GM21526 (cell line): ENCODE measurements around the gene EFEMP2.
A peak's percentile ranks its signal among the peaks of the same experiment; 100 is the strongest.

Experiments used
- ATAC-seq: cut with Tn5 transposase; IDR thresholded peaks from one replicate; pipeline ENCODE4 v1.9.1; 2021; ENCODE audit warnings: moderate library complexity; ENCODE audit not compliant: unreplicated experiment, low FRiP score

Gene EFEMP2

DNA sequence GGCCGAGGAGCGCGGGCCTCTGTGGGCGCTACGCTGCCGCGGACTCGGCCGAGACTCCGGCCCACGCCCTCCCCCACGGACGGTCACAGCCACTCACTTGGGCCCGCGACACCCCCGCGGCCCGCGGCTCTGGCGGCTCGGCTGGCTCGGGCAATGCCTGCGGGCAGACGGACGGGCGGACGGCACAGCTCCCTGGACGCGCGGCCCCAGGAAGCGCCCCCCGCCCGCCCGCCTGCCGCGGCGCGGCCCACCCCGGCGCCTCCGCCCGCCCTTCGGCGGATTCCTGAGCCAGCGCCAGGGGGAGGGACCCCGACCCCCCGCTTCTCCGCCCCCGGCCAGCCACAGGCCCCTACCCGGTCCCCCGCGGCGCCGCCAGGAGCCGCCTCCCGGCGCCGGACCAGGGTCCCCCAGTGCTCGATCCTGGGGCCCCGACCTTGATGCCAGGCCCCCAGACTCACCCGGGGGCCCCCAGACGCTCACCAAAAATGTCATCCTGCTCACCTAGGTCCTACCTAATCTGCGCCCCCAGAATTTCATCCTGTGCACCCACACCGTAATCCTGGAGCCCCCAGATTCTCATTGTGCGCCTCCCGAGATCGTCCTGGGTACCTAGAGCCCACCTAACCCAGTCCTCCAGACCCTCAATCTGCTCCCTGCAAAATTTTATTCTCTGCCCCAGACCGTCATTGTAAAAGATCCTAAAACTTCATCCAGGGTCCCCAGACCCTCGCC is at the start of gene EFEMP2:
Gene EFEMP2, minus strand, starts transcription at position 215 of the 732 bp plus-strand sequence. CDS start 446 bp downstream, outside the sequence.
- ATAC-seq = no peak

DNA sequence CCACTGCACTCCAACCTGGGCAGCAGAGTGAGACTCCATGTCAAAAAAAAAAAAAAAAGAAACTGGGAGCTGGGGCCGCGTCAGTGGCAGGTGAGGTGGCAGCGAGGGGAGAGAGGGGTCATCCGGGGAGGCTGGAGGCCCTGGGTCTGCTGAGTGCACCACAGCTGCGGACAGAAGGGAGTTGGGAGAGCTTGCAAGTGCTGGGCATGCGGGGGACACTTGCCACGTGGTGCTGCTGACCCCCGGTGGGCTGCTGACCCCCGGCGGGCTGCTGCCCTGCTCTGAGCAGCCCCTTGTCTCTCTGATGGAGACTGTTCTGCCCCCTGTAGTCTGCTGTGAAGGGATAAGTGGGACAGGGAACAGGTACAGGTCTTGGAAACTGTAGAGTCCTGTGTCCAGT is 49.3 kb upstream of the EFEMP2 start:
- ATAC-seq = no peak

GRCh38 chr11:65921033-65921555 is 48.5 kb upstream of the EFEMP2 start:
- no peak for ATAC-seq

- ATAC-seq = no peak
Measured at GRCh38 chr11:65920372-65920802, 47.8 kb upstream of the EFEMP2 start.

- peak; percentile 40 for ATAC-seq
Measured at GRCh38 chr11:65919573-65920371, 47.2 kb upstream of the EFEMP2 start.

GRCh38 chr11:65919141-65919572 is 46.6 kb upstream of the EFEMP2 start, which contains the start of gene DRAP1:
Gene DRAP1, plus strand, starts transcription at chr11:65919426. Its CDS starts 76 bp downstream, at chr11:65919502.
- ATAC-seq = peak; percentile 74

DNA sequence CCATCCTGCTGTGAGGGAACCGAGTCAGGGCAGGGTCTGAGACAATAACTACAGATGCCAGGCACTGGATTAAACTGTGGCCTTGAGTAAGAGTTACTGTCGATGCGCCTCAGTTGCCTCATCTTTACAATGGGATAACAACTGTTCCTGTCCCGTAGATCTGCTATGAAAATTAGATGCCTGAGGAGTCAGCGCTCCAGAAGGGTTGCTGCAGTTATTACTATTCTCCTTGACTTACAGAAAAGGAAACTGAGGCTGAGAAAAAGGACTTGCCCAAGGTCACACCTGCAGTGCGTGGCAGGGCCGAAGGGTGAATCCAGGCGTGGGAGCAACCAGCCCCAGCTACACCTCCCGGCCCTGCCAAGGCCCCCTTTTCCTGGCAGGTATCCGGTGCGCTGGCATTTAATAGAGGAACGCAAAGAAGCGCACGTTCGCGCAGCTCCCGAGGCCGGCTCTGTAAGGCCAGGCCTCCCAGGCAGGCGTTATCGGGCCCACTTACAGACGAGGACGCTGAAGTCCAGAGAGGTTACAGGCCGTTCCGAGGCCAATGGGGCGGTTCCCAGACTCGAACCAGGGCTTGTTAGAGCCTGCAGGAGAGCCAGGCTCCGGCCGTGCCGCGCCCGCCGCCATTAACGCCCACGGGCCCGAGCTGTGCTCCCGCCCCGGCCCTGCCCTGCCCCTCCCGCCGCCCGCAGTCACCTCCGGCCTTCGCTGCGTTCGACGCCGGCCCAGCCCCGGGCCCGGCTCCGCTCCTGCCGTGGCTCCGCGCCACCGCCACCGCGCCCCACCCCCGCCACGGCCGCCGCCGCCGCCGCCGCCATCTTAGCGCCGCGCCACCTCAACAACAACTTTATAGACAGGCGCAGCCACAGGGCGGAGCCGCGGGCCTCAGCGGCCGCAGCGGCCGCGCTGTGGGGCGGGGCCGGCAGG is 45.9 kb upstream of the EFEMP2 start, which contains the start of gene C11orf68:
Gene C11orf68, minus strand, starts transcription at position 852 of the 930 bp plus-strand sequence. Its CDS starts 31 bp downstream, at position 821.
- peak; percentile 53 for ATAC-seq

GRCh38 chr11:65917434-65918210 is 45.0 kb upstream of the EFEMP2 start:
- ATAC-seq = no peak

DNA sequence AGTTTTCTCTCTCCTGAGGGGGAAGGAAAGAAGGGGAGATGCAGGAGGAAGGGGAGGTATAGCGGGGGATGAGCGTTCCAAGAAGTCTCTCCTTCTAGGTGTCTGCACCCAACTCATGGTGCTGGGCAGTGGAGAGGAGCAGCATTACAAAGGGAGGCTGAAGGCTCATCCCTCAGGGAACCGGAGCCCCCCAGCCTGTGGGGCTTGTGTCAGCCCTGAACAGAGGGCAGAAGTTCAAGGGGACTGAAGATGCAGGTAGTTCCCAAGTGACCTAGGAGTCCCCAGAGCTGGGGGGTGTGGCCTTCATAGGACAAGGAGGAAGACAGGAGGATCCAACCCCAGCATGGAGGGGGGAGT is 44.5 kb upstream of the EFEMP2 start:
- no peak for ATAC-seq

GRCh38 chr11:65916391-65916790 is 43.8 kb upstream of the EFEMP2 start:
- no peak for ATAC-seq

- no peak for ATAC-seq
Measured at GRCh38 chr11:65915821-65916251, 43.2 kb upstream of the EFEMP2 start.

GRCh38 chr11:65915101-65915820 is 42.7 kb upstream of the EFEMP2 start:
- no peak for ATAC-seq

GRCh38 chr11:65912845-65913244 is 40.2 kb upstream of the EFEMP2 start:
- no peak for ATAC-seq

GRCh38 chr11:65911682-65912568 is 39.3 kb upstream of the EFEMP2 start:
- no peak for ATAC-seq

- no peak for ATAC-seq
Measured at GRCh38 chr11:65907878-65908277, 35.3 kb upstream of the EFEMP2 start.

- no peak for ATAC-seq
Measured at GRCh38 chr11:65906602-65907001, 34.0 kb upstream of the EFEMP2 start.

DNA sequence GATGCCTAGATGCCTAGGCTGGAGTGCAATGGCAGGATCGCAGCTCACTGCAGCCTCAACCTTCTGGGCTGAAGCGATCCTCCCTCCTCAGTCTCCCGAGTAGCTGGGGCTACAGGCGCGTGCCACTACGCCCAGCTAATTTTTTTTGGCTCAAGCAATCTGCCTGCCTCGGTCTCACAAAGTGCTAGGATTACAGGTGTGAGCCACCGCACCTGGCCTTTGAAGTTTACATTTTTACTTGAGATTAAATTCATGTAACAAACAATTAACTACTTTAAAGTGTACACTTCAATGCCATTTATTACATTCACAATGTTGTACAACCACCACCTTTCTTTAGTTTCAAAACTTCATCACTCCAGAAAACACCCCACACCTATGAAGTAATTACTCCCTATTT is 31.1 kb upstream of the EFEMP2 start:
- ATAC-seq = no peak

DNA sequence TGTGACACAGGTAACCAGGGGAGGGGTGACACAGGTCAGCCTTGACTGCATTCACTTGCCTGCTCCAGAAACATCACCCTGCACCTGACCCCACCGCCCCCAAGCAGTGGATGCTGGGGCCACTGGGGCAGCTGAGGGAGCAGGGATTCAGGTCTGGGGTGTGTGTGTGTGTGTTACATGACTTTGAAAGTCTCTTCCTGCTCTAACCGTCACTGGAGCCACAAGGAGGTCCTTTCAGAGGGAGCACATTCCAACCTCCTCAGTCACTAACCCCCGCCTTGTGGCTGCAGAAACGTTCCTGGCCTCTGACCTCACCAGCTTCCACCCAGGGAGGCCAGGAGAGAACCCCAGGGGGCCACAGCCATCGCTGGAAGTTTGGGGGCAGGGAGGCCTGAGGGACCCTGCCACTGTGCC is 30.5 kb upstream of the EFEMP2 start:
- ATAC-seq = no peak
